ENCODE data around the gene RASSF7.

Gene RASSF7

DNA sequence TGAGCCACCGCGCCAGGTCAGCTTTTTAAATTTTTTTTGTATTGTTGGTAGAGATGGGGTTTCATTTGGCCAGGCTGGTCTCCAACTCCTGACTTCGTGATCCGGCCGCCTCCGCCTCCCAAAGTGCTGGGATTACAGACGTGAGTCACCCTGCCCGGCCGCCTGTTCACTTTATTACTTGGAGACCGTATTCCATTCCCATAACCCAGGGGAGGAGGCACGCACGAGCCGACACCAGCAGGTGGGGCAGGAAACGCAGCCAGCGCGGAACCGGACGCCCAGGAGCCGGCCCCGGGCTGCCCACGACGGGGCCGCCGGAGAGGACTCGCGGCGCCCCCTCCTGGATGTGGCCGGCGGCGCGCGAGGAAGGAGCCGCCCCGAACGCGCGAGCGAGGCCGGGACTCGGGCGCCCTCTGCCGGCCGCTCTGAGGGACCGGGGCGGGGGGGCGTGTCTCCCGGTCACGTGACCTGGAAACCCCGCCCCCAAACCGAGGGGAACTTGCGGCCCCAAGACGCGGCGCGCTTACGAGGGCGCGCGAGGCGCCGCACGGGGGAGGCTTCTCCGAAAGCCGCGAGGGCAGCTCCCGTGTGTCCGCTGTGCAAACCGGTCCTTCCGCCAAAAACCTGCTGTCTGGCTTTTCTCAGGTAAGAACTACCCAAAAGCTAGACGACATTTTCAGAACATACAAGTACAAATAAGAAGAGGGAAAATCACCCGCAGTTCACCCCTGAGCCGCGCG lies 42.1 kb upstream of the RASSF7 start:
- TF ChIP-seq, protein P1, sequence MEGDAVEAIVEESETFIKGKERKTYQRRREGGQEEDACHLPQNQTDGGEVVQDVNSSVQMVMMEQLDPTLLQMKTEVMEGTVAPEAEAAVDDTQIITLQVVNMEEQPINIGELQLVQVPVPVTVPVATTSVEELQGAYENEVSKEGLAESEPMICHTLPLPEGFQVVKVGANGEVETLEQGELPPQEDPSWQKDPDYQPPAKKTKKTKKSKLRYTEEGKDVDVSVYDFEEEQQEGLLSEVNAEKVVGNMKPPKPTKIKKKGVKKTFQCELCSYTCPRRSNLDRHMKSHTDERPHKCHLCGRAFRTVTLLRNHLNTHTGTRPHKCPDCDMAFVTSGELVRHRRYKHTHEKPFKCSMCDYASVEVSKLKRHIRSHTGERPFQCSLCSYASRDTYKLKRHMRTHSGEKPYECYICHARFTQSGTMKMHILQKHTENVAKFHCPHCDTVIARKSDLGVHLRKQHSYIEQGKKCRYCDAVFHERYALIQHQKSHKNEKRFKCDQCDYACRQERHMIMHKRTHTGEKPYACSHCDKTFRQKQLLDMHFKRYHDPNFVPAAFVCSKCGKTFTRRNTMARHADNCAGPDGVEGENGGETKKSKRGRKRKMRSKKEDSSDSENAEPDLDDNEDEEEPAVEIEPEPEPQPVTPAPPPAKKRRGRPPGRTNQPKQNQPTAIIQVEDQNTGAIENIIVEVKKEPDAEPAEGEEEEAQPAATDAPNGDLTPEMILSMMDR (IDR thresholded peaks at IDR 0.05; ENCODE audit: extremely low read depth, missing control alignments) = peak; percentile 98
- DNase-seq (ENCODE audit: low spot score) = peak; percentile 97

- TF ChIP-seq, protein P1 (IDR thresholded peaks at IDR 0.05; ENCODE audit: extremely low read depth, missing control alignments) = no peak
- DNase-seq (ENCODE audit: low spot score) = no peak
Observed at GRCh38 chr11:520428-521176, 40.2 kb upstream of the RASSF7 start.

- TF ChIP-seq, protein P1 (IDR thresholded peaks at IDR 0.05; ENCODE audit: extremely low read depth, missing control alignments) = no peak
- DNase-seq (ENCODE audit: low spot score) = no peak
Observed at GRCh38 chr11:521177-521688, 39.5 kb upstream of the RASSF7 start.

DNA sequence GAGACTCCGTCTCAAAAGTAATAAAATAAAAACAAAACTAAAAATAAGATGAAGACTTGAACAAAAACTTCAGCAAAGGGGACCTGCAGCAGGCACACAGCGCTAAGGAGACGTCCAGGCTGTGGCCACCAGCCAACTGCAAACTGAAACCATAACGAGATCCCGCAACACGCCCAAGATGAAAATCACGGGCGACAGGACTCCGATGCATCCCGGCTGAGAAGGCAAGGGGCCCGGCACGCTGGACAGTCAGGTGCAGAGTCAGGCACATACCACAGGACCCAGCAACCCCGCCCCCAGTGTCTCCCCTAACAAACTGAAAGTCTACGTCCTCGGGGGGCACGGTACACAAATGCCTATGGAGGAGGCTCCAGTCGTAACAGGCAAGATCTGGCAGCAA lies 34.6 kb upstream of the RASSF7 start:
- TF ChIP-seq, protein P1 (IDR thresholded peaks at IDR 0.05; ENCODE audit: extremely low read depth, missing control alignments) = no peak
- no peak for DNase-seq (ENCODE audit: low spot score)

DNA sequence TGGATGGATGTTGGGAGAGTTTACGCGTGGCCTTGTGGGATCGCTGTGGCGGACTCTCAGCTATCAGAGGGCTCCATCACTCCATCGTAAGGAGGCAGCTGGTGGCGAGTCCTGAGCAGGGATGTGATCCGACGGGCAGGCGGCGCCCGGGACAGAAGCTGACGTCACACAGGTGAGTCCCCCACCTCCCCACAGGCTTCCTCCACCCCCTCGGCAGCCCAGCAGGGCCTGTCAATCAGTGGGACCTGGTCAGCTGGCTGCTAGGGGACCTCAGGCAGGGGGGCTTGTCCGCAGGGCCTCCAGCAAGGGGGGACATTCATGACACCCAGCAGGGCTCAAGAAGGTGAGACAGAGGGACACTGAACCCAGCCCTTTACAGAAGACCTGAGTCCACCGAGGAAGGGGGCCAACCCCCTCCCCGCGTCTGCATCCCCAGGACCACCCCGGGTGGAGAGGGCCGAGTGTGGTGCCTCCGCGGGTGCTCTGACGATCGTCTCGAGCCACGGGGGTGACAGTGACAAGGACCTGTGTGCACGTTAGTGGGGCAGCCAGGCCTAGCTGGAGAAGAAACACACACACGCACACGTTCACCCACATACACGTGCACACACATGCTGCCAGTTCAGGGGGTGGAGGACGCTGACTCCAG lies 32.5 kb upstream of the RASSF7 start:
- no peak for DNase-seq (ENCODE audit: low spot score)
- TF ChIP-seq, protein P1 (IDR thresholded peaks at IDR 0.05; ENCODE audit: extremely low read depth, missing control alignments) = no peak

DNA sequence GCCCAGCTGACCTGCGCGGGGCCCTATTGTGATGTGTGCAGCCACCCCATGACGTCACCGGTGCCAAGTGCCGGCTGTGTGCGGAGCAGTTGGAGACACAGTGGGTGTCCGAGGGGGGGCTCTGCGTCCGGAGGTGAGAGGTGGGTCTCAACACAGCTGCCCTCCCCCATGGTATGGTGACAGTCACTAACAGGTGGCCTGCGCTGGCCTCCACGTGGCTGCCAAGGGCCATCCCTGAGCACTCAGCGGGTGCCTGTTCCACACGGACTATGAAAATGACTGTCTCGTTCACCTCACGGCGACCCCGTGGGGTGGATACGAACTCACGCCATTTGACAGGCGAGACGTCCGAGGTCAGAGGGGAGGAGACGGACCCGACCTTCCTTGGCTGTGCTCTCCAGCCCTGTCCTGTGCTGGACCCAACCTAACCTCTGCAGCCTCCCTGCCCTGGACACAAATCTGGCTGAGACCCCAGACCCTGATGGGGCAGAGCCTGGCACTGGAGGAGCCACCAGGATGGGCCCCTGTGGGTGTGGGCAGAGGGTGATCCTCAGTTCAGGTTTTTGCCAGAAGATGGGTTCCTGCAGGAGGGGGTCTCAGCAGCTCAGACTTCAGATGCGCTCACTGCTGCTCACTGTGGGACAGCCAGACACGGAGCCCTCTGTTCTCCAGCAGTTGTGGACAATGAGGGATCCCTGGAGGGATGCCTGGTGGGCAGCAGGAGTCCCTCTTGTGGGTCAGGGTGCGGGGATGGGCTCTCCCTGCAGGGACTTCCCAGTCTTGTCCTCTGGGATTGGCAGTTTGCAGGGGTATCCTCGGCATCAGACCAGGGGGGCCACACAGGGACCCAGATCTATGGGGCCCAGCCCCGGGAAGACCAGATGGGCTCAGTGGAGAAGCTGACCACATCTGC lies 31.7 kb upstream of the RASSF7 start:
- no peak for DNase-seq (ENCODE audit: low spot score)
- TF ChIP-seq, protein P1 (IDR thresholded peaks at IDR 0.05; ENCODE audit: extremely low read depth, missing control alignments) = no peak

Data from GM20000 (cell line).